Tibial nerve (tissue), 4 donors: ENCODE data around the gene COL10A1. TPM values are rescaled to one million over a fixed set of nuclear protein-coding genes. Genes with fewer than 3 reads are reported as not detected.
"Not testable (repeated sequence)": the region's sequence is repeated elsewhere in the genome, so short reads cannot be mapped to it uniquely, and the experiment has no call there.

Experiments used
- DNase-seq, 2 donors: peaks; one replicate each; pipeline ENCODE4 v3.0.0-alpha.2; 2019; ENCODE audit warnings: low spot score in 2 of 2
- H3K27ac ChIP-seq, 4 donors: fragments of 200-600 bp; sonication (generic) in 3 of 4; one replicate each; pipeline ENCODE4 v1.5.1; 2017 to 2019; ENCODE audit warnings: mild to moderate bottlenecking in 1 of 4
- H3K27me3 ChIP-seq, 2 donors: fragments of 200-600 bp; sonication (generic) in 1 of 2; one replicate each; pipeline versions ENCODE4 v1.5.1 to v1.6.0; 2017 to 2019
- H3K36me3 ChIP-seq, 3 donors: fragments of 200-600 bp; sonication (generic); one replicate each; pipeline ENCODE4 v1.5.1; 2018 to 2019
- H3K4me1 ChIP-seq, 4 donors: fragments of 200-600 bp; sonication (generic) in 3 of 4; one replicate each; pipeline ENCODE4 v1.5.1; 2017 to 2019
- H3K4me3 ChIP-seq, 4 donors: fragments of 200-600 bp; sonication (generic) in 3 of 4; one replicate each; pipeline ENCODE4 v1.5.1; 2017 to 2019; ENCODE audit warnings: mild to moderate bottlenecking in 1 of 4, moderate library complexity in 1 of 4
- H3K9me3 ChIP-seq, 4 donors: fragments of 200-600 bp; sonication (generic) in 3 of 4; one replicate each; pipeline ENCODE4 v1.5.1; 2017 to 2019
- CTCF ChIP-seq, 5 experiments: fragments of 200-600 bp in 3 of 5; fragments of 450-650 bp in 2 of 5; sonication (generic) in 3 of 5; IDR thresholded peaks; one replicate each; pipeline ENCODE4 v1.5.1; 2016 to 2019; ENCODE audit warnings: antibody characterized with exemption in 5 of 5, mild to moderate bottlenecking in 3 of 5, moderate library complexity in 2 of 5
- EP300 ChIP-seq, 2 donors: sonication (generic); formaldehyde crosslinking; IDR thresholded peaks; one replicate each; pipeline ENCODE4 v1.6.1; 2017; ENCODE audit warnings: antibody characterized with exemption in 2 of 2, mild to moderate bottlenecking in 1 of 2
- POLR2A ChIP-seq, 2 donors: fragments of 450-650 bp; IDR thresholded peaks; one replicate each; pipeline ENCODE4 v1.6.1; 2017; ENCODE audit warnings: antibody characterized with exemption in 2 of 2, mild to moderate bottlenecking in 2 of 2, moderate library complexity in 2 of 2
- WGBS, 2 donors: methylation state at CpG; one replicate each; pipeline ENCODE4 v1.1.5; 2018; 5-methylcytosine and 5-hydroxymethylcytosine counted together
- total RNA-seq, 4 donors: library from RNA; depleted of rRNA; stranded (reverse); fragments of >200 nt; gene quantifications; one replicate each; pipeline ENCODE4 v1.1.0, GENCODE V29; 2016

Gene COL10A1
- total RNA-seq, 4 donors from 2014 or later = 0.22 to 0.42 TPM; not detected in 2

DNA sequence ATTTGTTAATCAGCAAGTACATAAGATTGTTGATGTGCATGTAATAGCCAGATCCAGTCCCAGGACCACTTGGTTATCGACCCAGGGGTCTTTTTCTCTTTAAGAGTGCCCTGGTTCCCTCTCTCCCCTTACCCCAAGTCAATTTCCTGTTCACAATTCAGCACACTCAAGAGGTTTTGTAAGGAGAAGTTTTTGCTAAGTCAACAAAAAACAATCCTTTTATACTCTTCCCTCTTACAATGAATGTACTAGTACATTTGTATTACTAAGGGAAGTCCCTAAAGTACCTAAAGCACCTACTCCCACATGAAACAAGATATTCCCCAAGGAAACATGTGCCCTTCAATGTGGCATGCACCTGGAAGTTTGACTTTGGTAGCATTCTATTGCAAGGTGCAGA lies 26.9 kb downstream of the COL10A1 start:
- H3K27me3 ChIP-seq = no peaks in the 10 kb centered on the region
- H3K27ac ChIP-seq = no peak overlapping the region
- TF ChIP-seq EP300 (IDR thresholded peaks at IDR 0.05) = no peak
- TF ChIP-seq POLR2A (IDR thresholded peaks at IDR 0.05) = no peak
- no peak for TF ChIP-seq CTCF (IDR thresholded peaks at IDR 0.05)
- no peaks in the 10 kb centered on the region for H3K36me3 ChIP-seq
- WGBS, 2 donors = 74 to 76% methylated on average over 1 of the region's 1 CpG
- H3K9me3 ChIP-seq = peaks cover 0 to 14% (median 2%) of the 10 kb centered on the region in 4 donors
- DNase-seq = no peak
- peaks cover 0 to 28% (median 13%) of the 10 kb centered on the region in 4 donors for H3K4me1 ChIP-seq
- no peak overlapping the region for H3K4me3 ChIP-seq

- peaks cover 0 to 15% (median 10%) of the 10 kb centered on the region in 4 donors for H3K4me1 ChIP-seq
- no peak for DNase-seq
- TF ChIP-seq EP300 (IDR thresholded peaks at IDR 0.05) = no peak
- TF ChIP-seq CTCF (IDR thresholded peaks at IDR 0.05) = peak in 3 of 5 experiments; percentile 30 to 48 (median 46)
- peaks cover 0 to 14% (median 2%) of the 10 kb centered on the region in 4 donors for H3K9me3 ChIP-seq
- H3K27ac ChIP-seq = no peak overlapping the region
- no peaks in the 10 kb centered on the region for H3K27me3 ChIP-seq
- no peaks in the 10 kb centered on the region for H3K36me3 ChIP-seq
- H3K4me3 ChIP-seq = no peak overlapping the region
- WGBS, 2 donors = 58 to 97% methylated on average over 2 of the region's 2 CpGs
Observed at GRCh38 chr6:116096979-116097816, 28.7 kb downstream of the COL10A1 start.

GRCh38 chr6:116096048-116096759 lies 29.7 kb downstream of the COL10A1 start:
- peaks cover 0 to 14% (median 2%) of the 10 kb centered on the region in 4 donors for H3K9me3 ChIP-seq
- not testable (repeated sequence) for H3K4me1 ChIP-seq, H3K4me3 ChIP-seq, H3K27me3 ChIP-seq, H3K27ac ChIP-seq, H3K36me3 ChIP-seq, DNase-seq
- 94 to 95% methylated on average over 9 of the region's 9 CpGs for WGBS, 2 donors

DNA sequence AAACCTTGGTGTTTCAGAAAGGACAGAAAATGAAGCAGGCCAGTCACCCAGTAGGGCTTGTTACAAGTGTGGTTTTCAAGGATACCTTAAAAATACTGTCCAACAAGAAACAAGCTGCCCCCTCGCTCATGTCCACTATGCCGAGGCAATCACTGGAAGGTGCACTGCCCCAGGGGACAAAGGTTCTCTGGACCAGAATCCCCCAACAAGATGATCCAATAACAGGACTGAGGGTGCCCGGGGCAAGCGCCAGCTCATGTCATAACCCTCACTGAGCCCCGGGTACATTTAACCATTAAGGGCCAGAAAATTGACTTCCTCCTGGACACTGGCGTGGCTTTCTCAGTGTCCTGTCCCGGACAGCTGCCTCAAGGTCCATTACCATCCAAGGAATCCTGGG lies 31.9 kb downstream of the COL10A1 start:
- H3K27me3 ChIP-seq = no peaks in the 10 kb centered on the region
- no peak for TF ChIP-seq EP300 (IDR thresholded peaks at IDR 0.05)
- no peak for TF ChIP-seq CTCF (IDR thresholded peaks at IDR 0.05)
- no peak for TF ChIP-seq POLR2A (IDR thresholded peaks at IDR 0.05)
- H3K27ac ChIP-seq = no peak overlapping the region
- no peak overlapping the region for H3K4me3 ChIP-seq
- DNase-seq = no peak
- no peaks in the 10 kb centered on the region for H3K36me3 ChIP-seq
- no peaks in the 10 kb centered on the region for H3K4me1 ChIP-seq
- H3K9me3 ChIP-seq = peaks cover 0 to 14% (median 2%) of the 10 kb centered on the region in 4 donors
- WGBS, 2 donors = 91 to 92% methylated on average over 7 of the region's 7 CpGs

DNA sequence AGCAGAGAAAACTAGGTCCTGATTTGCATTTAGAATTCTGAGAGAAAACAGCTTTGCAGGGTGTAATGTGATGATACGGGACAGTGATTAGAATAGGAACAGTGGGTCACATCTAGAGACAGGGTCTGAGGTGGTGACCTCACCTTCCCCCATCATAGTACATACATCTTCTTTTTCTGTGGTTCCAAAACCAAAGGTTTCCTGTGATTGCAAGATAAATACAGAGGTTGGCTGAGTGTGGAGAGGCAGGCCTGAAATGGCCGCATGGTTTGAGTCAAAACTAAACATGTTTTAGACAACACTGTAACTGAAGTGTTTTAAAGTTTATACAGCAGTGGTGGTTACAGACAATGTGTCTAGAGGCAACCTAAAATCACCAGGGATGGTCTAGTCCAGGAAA lies 35.7 kb downstream of the COL10A1 start:
- no peaks in the 10 kb centered on the region for H3K4me1 ChIP-seq
- WGBS, 2 donors = 91 to 94% methylated on average over 2 of the region's 2 CpGs
- TF ChIP-seq CTCF (IDR thresholded peaks at IDR 0.05) = no peak
- TF ChIP-seq POLR2A (IDR thresholded peaks at IDR 0.05) = no peak
- TF ChIP-seq EP300 (IDR thresholded peaks at IDR 0.05) = no peak
- no peak for DNase-seq
- H3K9me3 ChIP-seq = no peaks in the 10 kb centered on the region
- H3K27ac ChIP-seq = no peak overlapping the region
- no peak overlapping the region for H3K4me3 ChIP-seq
- no peaks in the 10 kb centered on the region for H3K27me3 ChIP-seq
- no peaks in the 10 kb centered on the region for H3K36me3 ChIP-seq
